IPS-NIHi11 (cell line): ENCODE data around the gene URGCP.
A peak's percentile ranks its signal among the peaks of the same experiment; 100 is the strongest.
"Not testable (repeated sequence)": the region's sequence is repeated elsewhere in the genome, so short reads cannot be mapped to it uniquely, and the experiment has no call there.

Experiments used
- DNase-seq: peaks from one replicate; pipeline ENCODE4 v3.0.0; 2012; ENCODE audit warnings: mixed read lengths, low spot score

URGCP gene

GRCh38 chr7:43914795-43915194, 8.4 kb upstream of the URGCP start:
- no peak for DNase-seq

GRCh38 chr7:43905956-43906330, 453 bp downstream of the URGCP start:
- DNase-seq = peak; percentile 73

DNA sequence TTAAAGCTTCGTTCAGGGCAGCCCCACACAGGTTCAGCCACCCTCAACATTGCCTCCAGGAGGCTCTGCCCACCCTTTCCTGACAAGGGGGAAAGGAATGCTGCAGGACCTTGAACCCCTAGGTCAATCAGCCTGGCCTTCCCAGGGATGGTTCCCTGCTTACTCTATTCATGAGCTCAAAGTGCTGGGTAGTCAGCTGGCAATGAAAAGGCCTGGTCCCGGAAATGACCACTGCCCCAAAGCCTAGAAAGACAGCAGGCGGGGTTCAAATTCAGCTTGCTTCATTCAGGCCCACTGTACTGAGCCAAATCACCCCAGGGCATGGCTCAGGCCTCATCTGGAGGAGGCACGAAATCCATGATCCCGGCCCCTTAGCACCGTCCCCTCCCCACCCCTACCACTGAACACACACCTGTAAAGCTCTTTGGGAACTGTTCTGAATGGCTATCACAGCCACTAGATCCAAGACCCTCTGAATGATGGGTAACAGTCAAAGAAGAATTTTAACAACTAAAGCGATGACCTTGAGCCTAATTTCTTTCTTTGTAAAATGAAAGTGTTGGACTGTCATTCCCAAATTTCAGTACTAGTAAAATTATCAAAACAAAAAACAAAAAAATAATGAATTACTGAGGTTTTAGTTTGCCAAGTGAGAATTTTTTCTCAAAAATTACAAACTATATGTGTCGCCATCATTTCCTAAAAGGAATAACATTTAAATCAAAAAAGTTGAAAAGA, 1.0 kb downstream of the URGCP start:
- peak; percentile 44 for DNase-seq

DNA sequence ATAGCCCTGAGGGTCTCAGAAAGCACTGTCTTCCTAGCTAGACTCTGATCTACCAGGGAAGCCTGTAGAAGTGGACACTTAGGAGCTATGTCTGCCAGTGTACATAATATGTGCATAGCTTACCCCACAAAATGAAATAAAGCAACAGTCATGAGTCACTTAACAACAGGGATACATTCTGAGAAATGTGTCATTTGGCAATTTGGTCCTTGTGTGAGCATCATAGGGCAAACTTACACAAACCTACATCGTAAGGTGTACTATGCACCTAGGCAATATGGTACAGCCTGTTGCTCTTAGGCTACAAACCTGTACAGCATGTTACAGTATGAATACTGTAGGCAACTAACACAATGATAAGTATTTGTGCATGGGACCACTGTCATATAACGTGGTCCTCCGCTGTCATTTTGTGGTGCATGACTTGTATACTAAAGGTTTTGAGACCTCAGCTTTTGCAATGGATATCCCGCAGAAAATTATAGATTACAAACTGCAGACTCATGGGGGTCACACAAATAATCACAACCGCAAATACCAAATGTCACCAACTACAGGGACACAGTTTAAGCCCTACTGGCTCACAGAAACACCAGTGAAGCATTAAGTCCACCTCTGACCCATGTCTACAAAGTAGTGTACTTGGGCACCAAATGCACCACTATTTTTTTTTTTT, 1.7 kb downstream of the URGCP start:
- no peak for DNase-seq

DNA sequence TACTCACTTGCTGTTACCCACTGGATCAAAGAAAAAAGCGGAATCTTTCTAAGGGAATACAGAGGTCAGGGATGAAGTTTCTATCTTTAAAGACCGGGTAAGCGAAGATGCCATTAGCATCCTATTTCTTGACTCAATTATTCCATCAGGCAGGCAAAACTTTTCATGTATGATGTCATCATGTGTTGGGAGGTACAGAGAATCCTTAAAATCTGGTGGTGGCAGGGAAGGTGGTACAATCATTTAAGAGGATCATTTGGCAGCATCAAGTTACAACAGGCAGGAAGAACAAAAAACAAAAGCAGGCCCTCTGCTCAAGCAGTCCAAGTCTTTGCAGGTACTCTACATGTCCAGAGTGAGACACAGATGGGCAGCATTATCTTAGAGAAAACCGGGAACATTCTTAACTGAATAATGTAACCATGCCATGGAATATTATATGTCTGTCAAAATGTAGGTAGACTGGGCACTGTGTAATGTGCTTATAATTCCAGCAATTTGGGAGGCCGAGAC, 3.8 kb downstream of the URGCP start:
- no peak for DNase-seq

DNA sequence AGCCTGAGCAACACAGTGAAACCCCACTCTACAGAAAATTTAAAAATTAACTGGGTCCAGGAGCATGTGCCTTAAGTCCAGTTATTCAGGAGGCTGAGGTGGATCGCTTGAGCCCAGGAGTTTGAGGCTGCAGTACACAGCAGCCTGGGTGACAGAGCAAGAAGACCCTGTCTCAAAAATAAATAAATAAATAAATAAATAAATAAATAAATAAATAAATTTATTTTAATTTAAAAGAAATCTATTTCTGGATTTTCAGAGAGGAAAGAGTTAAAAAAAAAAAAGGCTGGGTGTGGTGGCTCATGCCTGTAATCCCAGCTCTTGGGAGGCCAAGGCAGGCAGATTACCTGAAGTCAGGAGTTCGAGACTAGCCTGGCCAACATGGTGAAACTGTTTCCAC, 7.8 kb downstream of the URGCP start:
- not testable (repeated sequence) for DNase-seq

DNA sequence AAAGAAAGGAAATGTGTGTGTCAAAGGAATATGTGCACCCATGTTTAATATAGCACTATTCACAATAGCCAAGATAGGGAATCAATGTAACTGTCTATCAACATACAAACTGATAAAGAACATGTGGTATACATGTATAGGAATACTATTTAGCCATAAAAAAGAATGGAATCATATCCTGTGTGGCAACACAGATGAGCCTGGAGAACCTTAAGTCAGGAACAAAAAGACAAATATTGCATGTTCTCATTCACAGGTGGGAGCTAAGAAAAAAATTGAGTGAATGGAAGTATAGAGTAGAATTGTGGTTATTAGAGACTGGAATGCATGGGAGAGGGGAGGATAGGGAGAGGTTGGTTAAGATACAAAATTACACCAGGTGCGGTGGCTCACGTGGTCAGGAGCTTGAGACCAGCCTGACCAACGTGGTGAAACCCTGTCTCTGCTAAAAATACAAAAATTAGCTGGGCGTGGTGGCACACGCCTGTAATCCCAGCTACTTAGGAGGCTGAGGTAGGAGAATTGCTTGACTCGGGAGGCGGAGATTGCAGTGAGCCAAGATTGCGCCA, 10.5 kb downstream of the URGCP start:
- DNase-seq = no peak

DNA sequence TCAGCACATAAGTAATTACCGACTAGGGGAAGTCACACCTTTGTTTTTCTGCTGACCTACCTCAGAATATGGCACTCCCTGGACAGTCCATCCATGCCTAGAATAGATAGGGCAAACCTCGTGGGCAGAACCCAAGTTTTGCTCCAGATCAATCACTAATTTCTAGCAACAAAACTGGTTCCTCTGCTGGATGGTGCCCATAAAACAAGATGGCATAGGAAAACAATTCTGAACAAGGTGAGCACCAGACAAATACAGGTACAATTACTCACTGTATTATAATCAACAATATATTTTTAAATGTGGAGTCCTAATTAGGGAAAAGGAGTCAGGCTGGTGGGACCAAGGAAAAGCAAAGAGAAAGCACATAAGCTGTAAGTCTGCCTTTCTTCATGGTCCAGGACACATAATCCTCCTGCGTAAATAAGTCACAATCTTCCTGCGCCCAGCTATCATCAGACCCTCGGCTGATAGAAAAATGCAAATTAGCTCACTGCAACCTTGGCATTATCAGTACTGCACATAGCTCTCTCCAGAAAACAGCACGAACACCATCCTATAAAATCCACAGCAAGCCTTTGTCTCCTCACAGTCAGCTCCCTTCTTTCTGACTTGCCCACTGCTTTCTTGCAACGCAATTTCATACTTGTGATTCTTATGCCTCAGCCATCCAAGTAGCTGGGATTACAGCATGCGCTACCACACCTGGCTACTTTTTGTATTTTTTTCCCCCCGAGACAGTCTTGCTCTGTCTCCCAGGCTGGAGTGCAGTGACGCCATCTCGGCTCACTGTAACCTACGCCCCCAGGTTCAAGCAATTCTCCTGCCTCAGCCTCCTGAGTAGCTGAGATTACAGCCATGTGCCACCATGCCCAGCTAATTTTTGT, 15.1 kb downstream of the URGCP start:
- no peak for DNase-seq

DNA sequence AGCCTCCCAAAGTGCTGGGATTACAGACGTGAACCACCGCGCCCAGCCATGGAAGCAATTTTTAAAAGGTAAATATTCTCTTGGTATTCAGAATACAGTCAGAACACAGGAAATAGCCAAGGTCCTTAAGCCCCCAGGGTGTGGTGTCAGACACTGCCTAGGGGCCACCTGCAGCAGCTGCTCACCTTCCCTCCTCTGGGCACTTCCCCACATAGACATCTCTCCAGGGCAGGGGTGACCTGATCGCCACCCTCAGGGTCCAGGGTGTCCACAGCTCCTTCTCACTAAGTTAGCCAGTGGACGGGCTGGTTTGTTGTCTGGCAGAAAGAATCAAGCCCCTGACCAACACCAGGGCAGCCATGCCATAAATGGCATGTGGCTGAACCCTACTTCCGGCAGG, 15.9 kb downstream of the URGCP start:
- DNase-seq = no peak

GRCh38 chr7:43888993-43889945, 17.1 kb downstream of the URGCP start:
- DNase-seq = no peak

DNA sequence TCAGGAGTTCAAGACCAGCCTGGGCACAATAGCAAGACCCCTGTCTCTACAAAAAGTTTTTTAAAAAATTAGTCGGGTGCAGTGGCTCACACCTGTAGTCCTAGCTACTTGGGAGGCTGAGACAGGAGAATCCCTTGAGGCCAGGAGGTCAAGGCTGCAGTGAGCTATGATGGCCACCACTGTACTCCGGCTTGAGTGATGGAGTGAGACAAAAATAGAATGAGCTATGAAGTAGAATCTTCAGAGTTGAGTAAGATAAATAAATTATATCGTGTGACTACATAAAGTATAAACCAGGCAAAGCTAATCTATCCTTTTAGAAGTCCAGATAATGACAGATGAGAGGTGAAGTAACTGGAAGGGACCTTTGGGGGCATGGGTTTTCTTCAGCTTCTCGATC, 21.8 kb downstream of the URGCP start:
- DNase-seq = no peak

- no peak for DNase-seq
These were observed 22.2 kb downstream of the URGCP start for GRCh38 chr7:43884209-43884608.

GRCh38 chr7:43880596-43880995, 25.8 kb downstream of the URGCP start:
- no peak for DNase-seq

- no peak for DNase-seq
These were observed 26.9 kb downstream of the URGCP start for GRCh38 chr7:43879477-43879876.

- no peak for DNase-seq
These were observed 27.5 kb downstream of the URGCP start for GRCh38 chr7:43878867-43879266.

DNA sequence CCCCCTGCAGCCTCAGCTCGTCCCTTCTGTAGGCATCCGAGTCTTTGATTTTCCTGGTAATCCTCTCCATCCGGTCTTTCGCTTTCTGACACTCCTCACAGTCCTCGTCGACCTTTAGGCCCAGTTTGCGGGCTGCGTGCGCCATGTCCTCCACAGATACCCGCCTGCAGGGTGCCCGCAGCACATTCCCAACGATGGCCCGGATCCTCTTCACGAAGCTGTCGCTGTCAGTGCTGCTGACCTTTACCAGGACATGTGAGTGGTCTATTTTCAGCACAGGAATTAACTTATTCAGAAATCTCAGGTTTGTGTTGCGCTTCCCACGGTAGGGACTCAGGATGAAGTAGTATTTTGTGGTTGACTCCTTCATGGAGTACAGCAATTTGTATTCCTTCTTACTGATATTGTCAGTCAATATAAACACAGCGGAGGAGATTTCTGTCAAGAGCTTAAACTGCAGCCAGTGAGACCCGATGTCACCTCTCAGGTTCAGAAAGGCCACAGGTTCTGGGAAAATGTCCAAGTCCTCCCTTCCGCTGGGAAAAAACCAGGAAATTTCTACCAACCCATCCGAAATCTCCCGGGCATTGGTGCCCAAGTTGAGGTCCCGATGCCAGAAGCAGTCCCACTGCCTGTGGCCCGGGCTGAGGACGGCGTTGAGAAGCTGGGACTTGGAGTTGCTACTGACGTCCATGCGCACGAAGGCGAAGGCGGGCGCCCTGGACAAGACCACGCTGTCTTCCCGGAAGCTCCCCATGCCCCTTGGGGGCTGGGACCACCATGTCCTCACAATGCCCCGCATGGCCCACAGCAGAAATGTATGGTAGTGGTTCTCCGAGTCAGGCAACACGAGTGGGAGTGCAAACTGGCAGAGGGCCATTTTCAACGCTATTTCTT, 28.2 kb downstream of the URGCP start:
- no peak for DNase-seq

GRCh38 chr7:43876976-43877745, 29.2 kb downstream of the URGCP start:
- DNase-seq = no peak

GRCh38 chr7:43876241-43876640, 30.2 kb downstream of the URGCP start:
- DNase-seq = no peak

DNA sequence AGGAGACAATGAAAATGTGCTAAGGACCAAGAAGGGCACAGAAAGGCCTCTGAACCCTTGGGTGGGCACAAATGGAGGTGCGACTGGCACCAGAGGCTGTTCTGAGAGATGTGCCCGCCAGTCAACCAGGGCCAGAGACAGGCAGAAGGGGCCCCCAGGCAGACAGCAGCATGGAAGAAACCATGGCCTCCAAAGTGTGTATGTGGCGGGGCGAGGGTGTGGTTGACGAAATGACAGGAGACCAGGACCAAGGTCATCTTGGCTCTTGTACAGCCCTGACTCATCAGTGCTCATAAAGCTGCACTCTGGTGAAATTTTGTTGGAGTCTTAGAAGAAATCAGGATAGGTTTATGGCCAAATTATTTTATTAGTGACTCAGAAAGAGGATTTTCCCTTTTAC, 33.1 kb downstream of the URGCP start:
- no peak for DNase-seq
